Stimulated activated CD4-positive, alpha-beta T cell treated with anti-CD3 and anti-CD28 coated beads, Interleukin-2, amount 100 ng/mL, for 24 hours (primary cell): ENCODE data around the gene COA5.
A peak's percentile ranks its signal among the peaks of the same experiment; 100 is the strongest.

Experiments used
- DNase-seq, 2 donors: peaks; one replicate each; pipeline ENCODE4 v3.0.0-alpha.2; 2020

The COA5 gene

DNA sequence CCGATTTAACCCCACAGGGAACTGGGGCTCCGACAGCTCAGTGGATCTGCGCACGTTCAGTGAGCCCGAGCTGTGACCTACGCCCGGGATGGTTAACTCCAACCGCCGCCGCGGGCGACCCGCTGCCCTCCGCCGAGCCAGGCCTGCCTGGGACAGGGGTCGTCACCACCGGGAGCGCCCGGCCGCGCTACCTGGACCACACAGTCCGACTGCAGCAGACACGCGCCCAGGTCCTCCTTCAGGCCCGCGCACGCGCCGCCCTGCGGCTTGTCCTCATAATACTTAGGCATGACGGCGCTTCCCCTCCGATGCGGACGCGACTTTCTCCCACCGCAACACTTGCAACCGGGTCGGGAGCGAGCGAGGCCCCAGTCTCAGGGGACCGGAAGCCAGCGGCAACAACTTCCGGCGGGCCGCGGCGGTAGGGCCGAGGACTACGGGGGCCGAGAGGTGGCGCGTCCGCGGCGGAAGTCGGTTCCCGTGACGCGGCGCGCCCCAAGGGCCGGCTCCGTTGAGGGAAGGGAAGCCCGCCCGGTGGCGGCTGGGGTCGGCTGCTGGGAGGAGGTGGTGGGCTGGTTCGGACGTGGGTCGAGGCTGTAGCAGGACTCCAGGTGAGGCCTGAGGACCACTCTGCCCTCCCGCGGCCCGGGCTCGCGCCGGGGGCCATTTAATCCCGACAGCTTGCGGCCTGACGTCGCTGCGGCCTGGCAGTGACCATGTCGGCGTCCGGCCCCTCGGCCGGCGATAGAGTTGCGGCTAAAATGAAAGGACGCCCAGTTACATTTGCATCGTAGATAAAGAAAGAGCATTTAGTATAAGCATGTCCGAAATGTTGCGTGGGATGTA, at the start of gene COA5, which contains the start of gene UNC50:
TSS of gene COA5 (minus strand) at position 397 of the 846 bp plus-strand sequence. CDS start at position 290, 107 bp downstream.
TSS of gene UNC50 (plus strand) at position 474 of the 846 bp plus-strand sequence. CDS start 1,171 bp downstream, outside the sequence.
- DNase-seq = peak; percentile 94

DNA sequence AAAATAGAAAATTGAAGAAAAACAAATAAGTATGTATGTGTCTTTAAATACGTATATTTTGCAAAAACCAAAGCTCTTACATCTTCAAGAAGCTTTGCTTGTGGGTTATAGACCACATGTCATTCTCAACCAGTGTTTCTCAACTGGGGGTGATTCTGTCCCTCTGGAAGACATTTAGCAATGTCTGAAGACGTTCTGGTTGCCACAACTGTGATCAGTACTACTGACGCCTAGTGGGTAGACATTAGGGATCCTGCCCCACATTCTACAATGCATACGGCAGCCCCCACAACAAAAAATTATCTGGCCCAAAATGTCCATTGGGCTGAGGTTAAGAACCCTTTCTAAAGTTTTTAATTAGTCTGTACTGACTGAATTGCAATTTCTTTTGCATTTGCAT, 48.5 kb upstream of the COA5 start:
- no peak for DNase-seq

GRCh38 chr2:98654699-98655495, 46.6 kb upstream of the COA5 start:
- DNase-seq = peak in 1 of 2 donors; percentile 38

DNA sequence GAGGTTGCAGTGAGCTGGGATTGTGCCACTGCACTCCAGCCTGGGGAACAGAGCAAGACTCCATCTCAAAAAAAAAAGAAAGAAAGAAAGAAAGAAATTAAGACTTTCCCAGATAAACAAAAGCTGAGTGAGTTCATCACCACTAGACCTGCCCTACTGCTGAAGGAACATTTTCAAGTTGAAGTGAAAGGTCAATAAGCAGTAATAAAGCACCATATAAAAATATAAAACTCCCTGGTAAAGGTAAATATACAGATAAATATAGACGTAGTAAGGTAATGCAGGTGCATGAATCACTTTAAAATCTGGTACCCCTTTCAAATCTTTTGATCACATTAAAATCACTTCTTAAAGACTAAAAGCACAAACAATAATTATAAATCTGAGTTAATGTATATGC, 42.7 kb upstream of the COA5 start:
- no peak for DNase-seq

GRCh38 chr2:98649992-98650375, 41.7 kb upstream of the COA5 start:
- DNase-seq = no peak

- peak; percentile 79 to 88 for DNase-seq
Observed at GRCh38 chr2:98649135-98649991, 41.1 kb upstream of the COA5 start.

- no peak for DNase-seq
Observed at GRCh38 chr2:98648451-98648850, 40.1 kb upstream of the COA5 start.

- no peak for DNase-seq
Observed at GRCh38 chr2:98647636-98648035, 39.3 kb upstream of the COA5 start.

DNA sequence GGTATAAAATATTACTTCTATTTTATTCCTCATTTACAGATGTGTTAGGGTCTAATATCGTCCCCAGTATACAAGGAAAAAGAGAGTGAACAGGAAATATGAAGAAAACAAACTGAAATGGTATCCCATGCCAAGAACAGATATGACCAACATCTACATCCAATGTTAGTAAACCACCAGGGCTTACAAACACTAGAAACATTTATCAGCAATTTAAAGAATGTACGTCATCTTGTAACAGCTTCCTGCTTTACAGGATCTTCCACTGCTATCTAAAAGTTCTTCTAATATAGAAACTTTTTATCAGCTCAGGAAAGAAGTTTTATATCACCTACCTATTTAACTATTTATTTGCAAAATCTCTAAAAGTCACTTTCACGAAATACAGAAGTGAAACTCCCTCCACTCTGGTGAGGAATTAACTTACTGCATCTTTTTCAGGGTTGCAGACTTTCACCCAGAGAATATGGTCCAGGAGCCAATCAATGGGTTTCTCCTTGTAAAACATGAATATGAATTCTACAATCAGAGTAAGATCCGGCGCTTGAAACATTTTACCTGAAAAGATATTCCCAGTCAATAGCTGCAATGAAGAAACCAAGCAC, 35.3 kb upstream of the COA5 start:
- no peak for DNase-seq

GRCh38 chr2:98637401-98638147, 29.3 kb upstream of the COA5 start:
- peak; percentile 37 to 52 for DNase-seq

DNA sequence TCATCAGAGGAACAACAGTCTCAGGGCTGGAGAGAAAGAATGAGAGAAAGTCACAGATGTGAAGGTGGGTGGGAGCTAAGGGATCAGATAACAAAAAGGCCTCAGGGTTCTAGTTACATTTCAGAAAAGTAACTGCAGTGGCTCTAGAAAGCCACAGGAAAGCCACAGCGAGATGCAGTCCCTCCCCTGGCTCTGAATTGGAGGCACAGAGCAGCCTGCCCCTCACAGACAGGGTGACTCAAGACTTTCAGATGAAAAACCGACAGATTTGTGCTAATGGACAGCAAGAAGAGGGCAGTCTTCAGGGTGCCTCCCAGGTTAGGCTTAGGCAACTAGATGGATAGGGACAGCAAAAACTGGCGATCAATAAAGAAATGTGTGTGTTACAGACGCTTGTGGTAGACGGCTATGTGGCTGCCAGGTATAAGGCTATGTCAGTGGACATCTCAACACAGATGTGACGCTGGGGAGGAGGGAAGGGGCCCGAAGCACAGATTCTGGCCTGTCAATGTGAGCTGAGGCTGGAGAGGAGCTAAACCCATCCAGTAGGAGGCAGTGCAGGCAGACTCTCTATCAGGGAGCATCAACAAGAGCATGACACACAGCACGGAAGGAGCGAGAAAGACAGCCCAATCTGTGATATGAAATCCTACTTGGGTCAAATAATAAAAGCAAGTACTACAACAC, 26.2 kb upstream of the COA5 start:
- peak; percentile 58 to 68 for DNase-seq

DNA sequence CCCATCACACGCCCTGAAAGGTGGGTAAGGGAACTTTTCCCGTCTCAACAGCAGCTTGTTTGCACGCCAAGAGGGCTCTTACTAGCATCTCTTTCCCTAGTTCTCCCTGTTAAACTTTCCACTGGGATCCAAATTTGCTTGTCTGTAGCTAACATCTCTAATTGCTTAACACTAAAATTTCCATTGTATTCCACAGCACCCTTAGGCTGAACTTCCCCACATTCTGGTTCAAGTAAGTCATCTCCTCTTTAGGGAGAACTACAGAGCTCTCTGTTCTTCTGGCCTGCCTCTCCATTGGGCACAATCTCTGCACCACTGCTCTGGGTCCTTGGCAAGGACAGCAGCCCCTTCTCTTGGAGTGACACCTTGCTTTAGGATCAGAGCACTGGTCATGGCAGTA, 24.0 kb upstream of the COA5 start:
- no peak for DNase-seq

DNA sequence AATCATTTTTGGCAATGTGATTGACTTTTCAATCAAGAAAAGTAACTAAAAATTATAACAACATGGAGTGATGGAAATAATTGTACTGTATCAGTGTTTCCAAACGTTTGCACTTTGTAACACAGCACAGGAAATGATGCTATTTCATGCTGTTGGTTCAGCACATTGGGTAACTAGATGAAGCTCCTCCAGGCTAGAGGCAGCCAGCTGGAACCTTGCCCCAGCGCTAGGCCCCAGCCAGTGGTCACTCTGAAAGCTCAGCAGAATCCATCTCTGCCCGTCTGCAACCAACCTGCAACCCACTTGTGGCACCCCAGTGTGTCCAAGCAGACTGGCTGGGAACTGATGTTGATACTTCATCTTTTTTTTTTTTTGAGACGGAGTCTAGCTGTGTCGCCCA, 15.3 kb upstream of the COA5 start:
- no peak for DNase-seq

- DNase-seq = no peak
Observed at GRCh38 chr2:98617149-98617548, 8.8 kb upstream of the COA5 start.

DNA sequence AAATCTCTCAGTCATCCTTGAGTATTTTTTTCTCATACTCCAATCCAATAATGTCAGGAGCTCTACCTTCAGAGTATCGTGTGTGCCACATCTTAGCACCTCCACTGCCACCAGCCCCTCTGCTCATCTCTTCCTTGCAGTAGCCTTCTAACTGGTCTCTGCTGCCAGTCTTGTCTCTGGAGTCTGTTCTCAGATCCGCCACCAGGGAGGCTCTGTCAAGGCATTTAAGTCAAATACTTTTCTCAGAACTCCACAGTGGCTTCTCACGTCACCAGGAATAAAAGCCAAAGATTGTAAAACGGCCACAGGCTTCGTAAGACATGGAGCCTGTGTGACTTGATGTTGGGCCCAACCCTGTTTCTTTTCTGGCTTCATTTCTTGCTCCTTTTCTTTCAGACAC, 7.2 kb upstream of the COA5 start:
- no peak for DNase-seq

- no peak for DNase-seq
Observed at GRCh38 chr2:98614024-98614739, 5.9 kb upstream of the COA5 start.

DNA sequence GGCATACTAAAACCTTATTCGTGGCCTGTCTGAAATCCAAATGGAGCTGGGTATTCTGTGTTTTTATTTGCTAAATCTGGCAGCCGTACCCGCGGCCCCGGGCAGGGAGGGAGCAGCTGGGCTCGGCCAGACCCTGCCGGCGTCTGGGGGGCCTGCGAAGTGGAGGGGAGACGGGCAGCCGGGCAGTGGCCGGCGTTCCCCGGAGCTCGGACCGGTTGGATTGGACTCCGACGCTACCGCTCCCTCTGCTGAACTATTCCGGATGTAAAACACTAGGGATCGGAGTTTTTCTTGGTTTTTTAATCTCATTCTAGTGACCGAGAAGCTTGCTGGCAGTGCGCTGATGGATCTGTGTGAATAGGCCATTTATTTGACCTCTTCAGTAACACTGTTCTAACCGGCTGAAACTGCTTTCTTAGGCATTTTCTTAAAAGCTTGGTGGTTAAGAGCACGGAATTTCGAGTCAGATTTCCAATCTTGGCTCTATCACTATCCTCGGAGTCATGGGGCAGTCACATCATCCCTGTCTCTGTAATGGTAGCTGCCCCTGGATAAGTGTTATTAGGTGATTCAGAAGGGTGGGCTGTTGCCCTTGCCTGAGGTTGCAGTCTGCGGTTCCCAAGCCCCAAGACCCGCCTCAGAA, 771 bp upstream of the COA5 start:
- no peak for DNase-seq

DNA sequence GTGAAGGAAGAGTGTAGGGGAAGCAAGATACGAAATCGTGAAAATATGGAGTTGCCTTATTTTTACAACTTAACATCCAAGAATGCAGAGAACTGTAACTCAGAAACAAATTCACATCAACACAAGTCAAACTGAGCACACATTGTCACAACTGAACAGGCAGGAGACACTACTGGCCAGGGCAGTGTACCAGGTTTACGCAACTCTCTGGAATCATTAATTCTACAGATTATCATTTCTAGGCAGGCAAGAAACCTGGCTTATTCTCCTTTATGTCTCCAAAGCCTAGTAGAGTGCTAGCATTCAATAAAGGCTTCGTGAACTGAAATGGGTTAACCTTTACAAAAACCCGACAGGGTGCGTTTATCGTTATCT, 584 bp downstream of the COA5 start:
- no peak for DNase-seq

- DNase-seq = no peak
Observed at GRCh38 chr2:98607104-98607503, 1.2 kb downstream of the COA5 start.

DNA sequence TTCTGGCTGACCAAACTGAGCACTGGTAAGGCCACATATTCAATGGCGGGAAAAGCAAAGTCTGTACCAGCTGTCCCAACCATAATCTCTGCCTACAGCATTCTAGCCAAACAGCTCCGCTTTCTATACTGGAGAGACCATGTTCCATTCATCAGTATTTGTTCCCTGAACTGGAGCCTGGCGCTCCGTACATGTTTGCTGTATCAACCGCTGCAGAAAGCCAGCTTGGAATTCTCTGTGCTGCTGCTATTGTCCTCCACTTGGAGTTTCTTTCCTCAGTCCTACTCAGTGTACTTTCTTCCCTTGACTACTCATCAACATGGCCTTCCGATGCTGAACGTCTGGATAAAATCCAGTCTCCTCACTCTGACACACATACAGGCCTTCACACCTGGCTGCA, 1.9 kb downstream of the COA5 start:
- DNase-seq = no peak
